Stimulated activated effector memory CD8-positive, alpha-beta T cell treated with anti-CD3 and anti-CD28 coated beads, Interleukin-12 subunit alpha, Interleukin-12 subunit beta, amount 100 ng/mL, for 72 hours (primary cell): ENCODE results near the gene UROS.

Source experiments
- ATAC-seq: fragments of 150-1000 bp; cut with Tn5 transposase; 2 replicates; pipeline ENCODE4 v1.10.0; 2021
- DNase-seq, 2 donors: peaks; one replicate each; pipeline ENCODE4 v3.0.0; 2021 to 2022; ENCODE audit warnings: low spot score in 2 of 2
- H3K27ac Mint-ChIP-seq: one replicate; pipeline ENCODE4 v1.8.0; 2022; ENCODE audit warnings: mild to moderate bottlenecking, mixed read lengths
- H3K36me3 Mint-ChIP-seq: one replicate; pipeline ENCODE4 v1.8.0; 2022; ENCODE audit warnings: mild to moderate bottlenecking, mixed read lengths
- H3K4me1 Mint-ChIP-seq: one replicate; pipeline ENCODE4 v1.8.0; 2022; ENCODE audit warnings: mixed read lengths
- H3K4me3 Mint-ChIP-seq: one replicate; pipeline ENCODE4 v1.8.0; 2022; ENCODE audit warnings: mild to moderate bottlenecking, mixed read lengths
- H3K9me3 Mint-ChIP-seq: one replicate; pipeline ENCODE4 v1.8.0; 2022; ENCODE audit warnings: mixed read lengths

Gene UROS

GRCh38 chr10:125844751-125845221 lies 21.7 kb upstream of the UROS start:
- H3K4me3 Mint-ChIP-seq: no peak overlapping the region
- DNase-seq (no peak), ATAC-seq (no peak)
- no peaks in the 10 kb centered on the region for H3K9me3 Mint-ChIP-seq
- H3K36me3 Mint-ChIP-seq: peaks cover 43% of the 10 kb centered on the region
- no peaks in the 10 kb centered on the region for H3K4me1 Mint-ChIP-seq
- H3K27ac Mint-ChIP-seq: no peak overlapping the region

DNA sequence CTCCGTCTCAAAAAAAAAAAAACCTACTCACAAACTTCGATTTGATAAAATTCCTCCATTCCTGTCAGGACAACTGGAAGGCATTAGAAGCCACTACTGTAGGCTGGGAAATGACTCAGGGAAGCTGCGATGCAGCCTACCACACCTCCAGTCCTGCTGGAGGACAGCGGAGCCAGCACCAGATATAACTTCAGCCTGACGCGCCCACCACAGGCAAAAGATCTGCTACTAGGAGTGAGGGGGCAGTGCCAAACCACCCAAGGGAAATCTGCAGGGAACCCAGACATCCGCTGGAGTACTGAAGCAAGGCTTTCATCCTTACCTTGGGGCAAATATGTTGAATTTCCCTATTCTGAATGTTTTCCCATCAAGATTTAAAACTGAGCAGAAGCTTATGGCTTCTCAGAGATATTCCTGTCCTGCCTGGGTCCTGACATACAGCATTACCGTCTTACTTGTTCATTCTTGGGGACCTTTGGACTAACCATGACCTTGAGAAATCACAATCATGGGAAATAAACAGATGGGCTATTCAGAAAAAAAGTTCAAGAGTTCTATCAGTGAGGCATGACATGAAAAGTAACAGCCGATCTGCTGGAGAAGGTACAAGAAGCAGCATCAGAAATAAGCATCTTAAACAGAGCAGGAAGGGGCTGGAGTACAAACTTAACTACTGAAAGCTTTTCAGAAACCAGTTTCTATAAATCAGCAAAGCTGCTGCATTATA lies 20.7 kb upstream of the UROS start:
- H3K27ac Mint-ChIP-seq: no peak overlapping the region

GRCh38 chr10:125840955-125841354 lies 17.9 kb upstream of the UROS start:
- no peak overlapping the region for H3K27ac Mint-ChIP-seq
- H3K36me3 Mint-ChIP-seq: peaks cover 64% of the 10 kb centered on the region

More for the DNA sequence above, 20.7 kb upstream of the UROS start:
- Mint-ChIP-seq H3K9me3 (no peaks in the 10 kb centered on the region), H3K4me3 (no peak overlapping the region), H3K4me1 (no peaks in the 10 kb centered on the region), H3K36me3 (peaks cover 45% of the 10 kb centered on the region)
- DNase-seq (no peak), ATAC-seq (no peak)

DNA sequence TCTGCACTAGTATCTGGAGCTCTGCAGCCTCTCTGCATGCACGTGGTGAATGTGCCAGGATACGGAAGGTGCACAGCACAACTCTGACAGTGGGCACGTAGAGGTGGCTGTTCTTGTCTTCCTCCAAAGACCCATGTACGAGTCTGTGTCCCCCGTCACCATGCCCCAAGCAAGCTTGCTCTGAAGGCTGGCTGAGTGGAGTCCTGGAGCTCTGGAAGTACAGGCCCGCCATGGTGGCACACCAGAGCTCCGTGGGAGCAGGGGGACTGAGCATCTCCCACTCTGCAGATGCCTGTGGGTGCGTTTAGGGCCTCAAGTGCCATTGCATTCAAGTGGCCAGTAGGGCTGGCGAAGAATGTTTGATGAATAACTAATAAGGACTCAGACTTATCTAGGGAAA lies 17.3 kb upstream of the UROS start:
- Mint-ChIP-seq H3K4me3 (no peak overlapping the region), H3K4me1 (no peaks in the 10 kb centered on the region), H3K9me3 (no peaks in the 10 kb centered on the region), H3K36me3 (peaks cover 70% of the 10 kb centered on the region), H3K27ac (peak overlapping the region; percentile 46)
- no peak for ATAC-seq
- no peak for DNase-seq

More at GRCh38 chr10:125840955-125841354, 17.9 kb upstream of the UROS start:
- ATAC-seq (no peak), DNase-seq (no peak)
- H3K4me1 Mint-ChIP-seq: no peaks in the 10 kb centered on the region
- H3K4me3 Mint-ChIP-seq: no peak overlapping the region
- no peaks in the 10 kb centered on the region for H3K9me3 Mint-ChIP-seq

DNA sequence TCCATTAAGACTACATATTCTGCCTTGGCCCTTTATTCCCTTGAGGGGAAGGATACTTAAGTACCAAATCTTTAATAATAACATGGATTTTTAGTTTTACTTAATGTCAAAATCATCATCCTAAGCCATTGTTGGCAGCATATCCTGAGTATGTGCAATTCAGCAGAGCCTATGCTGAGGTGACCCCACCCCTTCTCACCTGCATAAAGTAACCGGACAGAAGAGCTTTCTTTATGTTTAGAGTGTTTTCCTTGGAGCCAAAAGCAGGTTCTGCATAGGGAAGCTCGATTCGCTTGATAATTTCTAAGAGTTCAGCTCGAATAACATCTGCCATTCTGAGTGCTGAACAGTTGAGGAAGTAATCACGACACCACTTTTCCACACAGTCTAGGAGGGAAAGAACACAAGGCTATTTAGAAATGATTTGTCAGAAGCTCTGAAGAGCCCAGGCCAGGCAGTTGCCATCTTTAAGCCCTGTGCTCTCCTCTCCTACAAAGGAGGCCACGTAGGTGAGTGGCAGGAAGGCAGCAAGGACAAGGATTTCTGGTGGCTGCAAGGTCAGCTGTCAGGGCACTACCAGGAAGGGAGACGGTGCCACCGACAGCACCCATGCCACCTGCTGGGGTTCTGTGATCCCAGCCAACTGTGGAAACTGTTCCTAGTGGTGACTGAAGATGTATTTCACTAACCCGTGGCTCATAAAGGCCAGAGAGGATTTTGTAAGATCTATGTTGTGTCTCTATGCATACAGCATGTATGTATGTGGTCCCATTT lies 15.9 kb upstream of the UROS start:
- peaks cover 84% of the 10 kb centered on the region for H3K36me3 Mint-ChIP-seq

DNA sequence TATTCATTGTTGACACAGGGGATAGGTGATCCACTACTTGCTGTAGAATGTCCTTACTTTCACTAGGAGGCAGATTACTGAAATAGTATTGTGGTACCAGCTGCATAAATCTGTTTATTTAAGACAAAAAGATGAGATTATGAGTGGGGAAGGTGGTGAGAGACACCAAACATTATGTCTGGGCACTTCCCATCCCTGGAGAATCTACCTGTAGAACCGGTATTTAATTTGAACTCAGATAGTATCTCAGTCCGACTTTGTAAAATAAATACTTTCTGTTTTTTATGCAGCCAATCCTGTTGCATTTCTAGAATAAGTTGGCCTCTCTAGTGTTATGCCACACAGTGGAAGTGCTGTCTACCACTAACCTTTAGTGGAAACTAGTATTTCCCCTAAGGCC lies 13.7 kb upstream of the UROS start:
- no peak for ATAC-seq
- Mint-ChIP-seq H3K9me3 (no peaks in the 10 kb centered on the region), H3K36me3 (peaks cover 97% of the 10 kb centered on the region), H3K27ac (no peak overlapping the region), H3K4me3 (no peak overlapping the region), H3K4me1 (no peaks in the 10 kb centered on the region)
- no peak for DNase-seq

More for the DNA sequence above, 15.9 kb upstream of the UROS start:
- Mint-ChIP-seq H3K27ac (peak overlapping the region; percentile 23), H3K9me3 (no peaks in the 10 kb centered on the region), H3K4me1 (no peaks in the 10 kb centered on the region), H3K4me3 (no peak overlapping the region)
- no peak for ATAC-seq
- DNase-seq: no peak

DNA sequence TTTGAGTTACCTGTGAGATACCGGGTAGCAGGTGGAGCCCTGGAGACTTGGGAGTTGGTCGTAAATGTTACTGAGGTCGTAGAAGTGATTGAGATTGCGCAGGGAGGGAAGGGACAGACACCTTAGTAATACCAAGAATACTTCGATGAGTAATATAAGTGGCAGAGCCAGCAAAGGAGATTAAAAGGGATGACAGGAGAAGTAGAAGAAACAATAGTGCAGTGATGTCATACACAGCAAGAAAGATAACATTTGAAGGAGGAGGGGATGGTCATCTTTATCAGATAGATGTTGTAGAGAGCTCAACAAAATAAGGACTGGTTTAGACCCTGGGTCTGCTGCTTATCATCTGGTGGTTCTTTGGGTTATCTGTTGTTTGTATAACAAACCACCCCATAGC lies 5.3 kb upstream of the UROS start:
- ATAC-seq (peak; percentile 81), DNase-seq (no peak)
- Mint-ChIP-seq H3K4me3 (no peak overlapping the region), H3K4me1 (peaks cover 22% of the 10 kb centered on the region), H3K27ac (peak overlapping the region; percentile 73), H3K9me3 (no peaks in the 10 kb centered on the region), H3K36me3 (peaks cover 76% of the 10 kb centered on the region)

DNA sequence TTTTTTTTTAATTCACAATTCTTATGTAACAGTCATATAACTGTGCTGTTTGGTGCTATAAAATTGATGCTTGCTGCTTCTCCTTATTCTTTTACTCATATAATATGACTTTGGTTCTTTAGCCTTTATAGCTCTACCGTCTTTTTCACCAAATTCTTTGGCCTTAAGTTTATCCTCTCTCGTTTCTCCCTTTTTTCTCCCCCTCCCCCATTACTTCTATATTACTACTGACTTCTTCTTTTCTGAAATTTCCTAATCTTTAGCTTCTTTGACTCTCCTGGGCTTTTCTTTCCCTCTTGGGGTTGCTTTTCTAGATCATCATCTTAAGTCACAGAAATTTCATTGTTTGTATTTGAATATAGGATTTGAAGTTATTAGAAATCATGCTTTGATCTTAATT lies 4.1 kb upstream of the UROS start:
- peaks cover 22% of the 10 kb centered on the region for H3K4me1 Mint-ChIP-seq
- peak overlapping the region; percentile 73 for H3K27ac Mint-ChIP-seq
- DNase-seq (no peak), ATAC-seq (no peak)
- no peak overlapping the region for H3K4me3 Mint-ChIP-seq
- H3K36me3 Mint-ChIP-seq: peaks cover 69% of the 10 kb centered on the region
- no peaks in the 10 kb centered on the region for H3K9me3 Mint-ChIP-seq

- no peak overlapping the region for H3K27ac Mint-ChIP-seq
- H3K4me1 Mint-ChIP-seq: peaks cover 35% of the 10 kb centered on the region
- H3K4me3 Mint-ChIP-seq: no peak overlapping the region
- ATAC-seq (no peak), DNase-seq (no peak)
- peaks cover 57% of the 10 kb centered on the region for H3K36me3 Mint-ChIP-seq
- H3K9me3 Mint-ChIP-seq: no peaks in the 10 kb centered on the region
Observed at GRCh38 chr10:125824736-125825135, 1.7 kb upstream of the UROS start.

- peaks cover 35% of the 10 kb centered on the region for H3K4me1 Mint-ChIP-seq
- H3K27ac Mint-ChIP-seq: no peak overlapping the region
- ATAC-seq (no peak), DNase-seq (peak in 1 of 2 donors; percentile 53)
- no peak overlapping the region for H3K4me3 Mint-ChIP-seq
- no peaks in the 10 kb centered on the region for H3K9me3 Mint-ChIP-seq
- H3K36me3 Mint-ChIP-seq: peaks cover 47% of the 10 kb centered on the region
Observed at GRCh38 chr10:125823663-125824251, 699 bp upstream of the UROS start.

DNA sequence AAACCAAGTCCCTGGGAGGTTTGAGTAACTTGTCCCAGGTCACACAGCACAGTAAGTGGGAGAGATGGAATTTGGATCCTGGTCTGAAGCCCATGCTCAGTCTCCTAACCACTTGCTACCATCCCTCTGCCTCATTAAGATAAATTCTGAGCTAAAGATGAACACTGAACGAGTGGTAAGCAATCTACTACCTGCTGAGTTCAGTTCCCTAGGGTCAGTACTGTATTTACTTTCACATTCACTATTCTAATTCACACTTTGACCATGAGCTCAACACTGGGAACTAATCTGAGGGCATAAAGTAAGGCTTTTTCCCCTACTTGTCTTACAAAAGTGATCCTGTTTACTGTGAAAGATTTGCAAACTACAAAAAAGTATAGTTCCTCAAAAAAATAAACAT lies 2.4 kb downstream of the UROS start:
- no peak for DNase-seq
- no peak for ATAC-seq
- Mint-ChIP-seq H3K4me3 (no peak overlapping the region), H3K36me3 (peaks cover 17% of the 10 kb centered on the region), H3K27ac (peak overlapping the region; percentile 44), H3K9me3 (no peaks in the 10 kb centered on the region), H3K4me1 (peaks cover 15% of the 10 kb centered on the region)

DNA sequence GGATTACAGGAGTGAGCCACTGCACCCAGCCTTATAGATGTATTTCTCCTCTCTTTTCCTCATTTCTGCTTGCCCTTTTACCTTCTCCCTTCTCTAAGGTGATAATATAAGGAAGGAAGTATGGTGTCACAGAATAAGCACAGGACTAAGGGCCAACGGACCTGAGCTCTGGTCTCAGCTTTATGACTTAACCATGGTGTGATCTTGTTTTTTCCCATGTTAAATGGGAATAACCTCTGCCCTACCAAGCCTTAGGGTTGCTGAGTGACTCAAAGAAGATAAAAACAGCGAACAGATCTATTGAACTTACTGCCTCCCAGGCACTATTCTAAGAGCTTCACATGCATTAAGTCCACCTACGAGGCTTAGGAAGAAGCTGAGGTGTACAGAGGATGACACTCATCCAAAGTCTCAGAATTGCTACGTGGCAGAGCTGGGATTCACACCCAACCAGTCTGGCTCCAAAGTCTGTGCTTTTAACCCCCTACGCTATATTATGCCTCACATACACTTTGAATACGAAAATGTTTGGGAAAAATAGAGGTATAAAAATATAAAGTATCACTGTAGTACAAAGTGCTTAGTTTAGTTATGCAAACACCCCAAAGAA lies 5.6 kb downstream of the UROS start:
- ATAC-seq (no peak), DNase-seq (no peak)
- Mint-ChIP-seq H3K36me3 (peaks cover 37% of the 10 kb centered on the region), H3K27ac (no peak overlapping the region), H3K9me3 (no peaks in the 10 kb centered on the region), H3K4me1 (peaks cover 13% of the 10 kb centered on the region), H3K4me3 (no peak overlapping the region)

DNA sequence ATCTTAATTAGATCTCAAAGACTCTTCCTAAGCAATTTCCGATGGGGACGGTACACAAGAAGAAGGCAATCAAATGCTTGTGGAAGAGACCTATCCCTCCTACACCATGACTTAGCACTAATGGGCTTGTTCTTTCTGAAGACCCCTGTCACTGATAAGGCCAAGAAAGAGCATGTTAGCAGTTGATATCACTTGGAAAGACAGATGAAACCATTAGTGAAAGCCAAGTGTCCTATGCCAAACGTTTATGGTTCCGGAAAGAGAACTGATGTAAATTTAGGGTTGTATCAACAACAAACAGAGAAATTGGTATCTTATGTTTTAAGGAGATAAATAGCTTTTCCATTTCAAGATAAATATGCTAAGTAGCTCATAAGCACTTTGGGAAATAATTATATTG lies 6.5 kb downstream of the UROS start:
- H3K36me3 Mint-ChIP-seq: peaks cover 29% of the 10 kb centered on the region
- H3K9me3 Mint-ChIP-seq: no peaks in the 10 kb centered on the region
- H3K27ac Mint-ChIP-seq: no peak overlapping the region
- DNase-seq (no peak), ATAC-seq (no peak)
- H3K4me3 Mint-ChIP-seq: no peak overlapping the region
- H3K4me1 Mint-ChIP-seq: peaks cover 8% of the 10 kb centered on the region

- no peak overlapping the region for H3K27ac Mint-ChIP-seq
- H3K9me3 Mint-ChIP-seq: no peaks in the 10 kb centered on the region
Observed at GRCh38 chr10:125815764-125816163, 7.3 kb downstream of the UROS start.

GRCh38 chr10:125812128-125812750 lies 10.8 kb downstream of the UROS start:
- ATAC-seq (no peak), DNase-seq (no peak)
- Mint-ChIP-seq H3K9me3 (no peaks in the 10 kb centered on the region), H3K4me1 (peaks cover 9% of the 10 kb centered on the region), H3K27ac (no peak overlapping the region), H3K36me3 (peaks cover 37% of the 10 kb centered on the region), H3K4me3 (no peak overlapping the region)

More at GRCh38 chr10:125815764-125816163, 7.3 kb downstream of the UROS start:
- DNase-seq (no peak), ATAC-seq (no peak)
- Mint-ChIP-seq H3K4me1 (peaks cover under 1% of the 10 kb centered on the region), H3K36me3 (peaks cover 31% of the 10 kb centered on the region), H3K4me3 (no peak overlapping the region)
